GM10847 (cell line): ENCODE results near the gene FZD8.

ENCODE experiments used
- POLR2A ChIP-seq: IDR thresholded peaks from 2 replicates; pipeline ENCODE4 v1.6.1; 2011; ENCODE audit not compliant: insufficient read length; ENCODE audit errors: extremely low read depth

The FZD8 gene, protein sequence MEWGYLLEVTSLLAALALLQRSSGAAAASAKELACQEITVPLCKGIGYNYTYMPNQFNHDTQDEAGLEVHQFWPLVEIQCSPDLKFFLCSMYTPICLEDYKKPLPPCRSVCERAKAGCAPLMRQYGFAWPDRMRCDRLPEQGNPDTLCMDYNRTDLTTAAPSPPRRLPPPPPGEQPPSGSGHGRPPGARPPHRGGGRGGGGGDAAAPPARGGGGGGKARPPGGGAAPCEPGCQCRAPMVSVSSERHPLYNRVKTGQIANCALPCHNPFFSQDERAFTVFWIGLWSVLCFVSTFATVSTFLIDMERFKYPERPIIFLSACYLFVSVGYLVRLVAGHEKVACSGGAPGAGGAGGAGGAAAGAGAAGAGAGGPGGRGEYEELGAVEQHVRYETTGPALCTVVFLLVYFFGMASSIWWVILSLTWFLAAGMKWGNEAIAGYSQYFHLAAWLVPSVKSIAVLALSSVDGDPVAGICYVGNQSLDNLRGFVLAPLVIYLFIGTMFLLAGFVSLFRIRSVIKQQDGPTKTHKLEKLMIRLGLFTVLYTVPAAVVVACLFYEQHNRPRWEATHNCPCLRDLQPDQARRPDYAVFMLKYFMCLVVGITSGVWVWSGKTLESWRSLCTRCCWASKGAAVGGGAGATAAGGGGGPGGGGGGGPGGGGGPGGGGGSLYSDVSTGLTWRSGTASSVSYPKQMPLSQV

GRCh38 chr10:35642035-35642792 is at the start of gene FZD8:
Gene FZD8, minus strand, starts transcription at chr10:35642296. Its CDS starts 867 bp downstream, at chr10:35641429.
- TF ChIP-seq POLR2A: no peak

DNA sequence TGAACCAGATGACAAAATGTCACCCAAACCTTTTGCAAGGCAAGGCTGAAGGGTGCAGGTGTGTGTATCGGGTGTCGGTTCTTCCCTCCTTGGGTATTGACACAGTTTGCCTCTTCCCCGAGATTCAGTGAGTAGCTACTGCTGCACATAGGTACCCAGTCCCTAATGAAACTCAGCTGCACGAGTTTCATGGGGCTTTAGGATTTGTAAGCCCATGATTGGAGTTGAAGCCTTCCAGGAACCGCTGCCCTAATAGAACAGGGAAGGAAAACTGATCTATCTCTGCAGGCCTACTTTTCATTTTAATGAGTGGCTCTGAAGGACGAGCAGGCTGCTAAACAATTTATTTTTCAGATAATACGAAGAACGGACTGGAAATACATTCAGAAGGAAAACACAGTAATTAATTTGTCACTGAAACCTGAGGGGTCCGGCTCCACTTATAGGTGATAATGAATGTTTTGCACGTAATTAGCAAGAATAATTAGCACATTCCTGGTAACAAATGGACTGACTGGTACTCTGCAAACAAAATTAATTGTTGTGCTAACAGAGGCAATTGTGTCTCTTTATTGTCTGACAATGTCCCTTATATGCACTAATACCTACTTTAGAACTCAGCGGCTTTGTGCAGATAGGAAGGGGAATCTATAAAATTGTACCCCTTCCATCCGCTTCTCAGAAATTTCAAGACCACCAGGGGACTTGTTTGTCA is 49.6 kb upstream of the FZD8 start:
- TF ChIP-seq POLR2A: no peak

DNA sequence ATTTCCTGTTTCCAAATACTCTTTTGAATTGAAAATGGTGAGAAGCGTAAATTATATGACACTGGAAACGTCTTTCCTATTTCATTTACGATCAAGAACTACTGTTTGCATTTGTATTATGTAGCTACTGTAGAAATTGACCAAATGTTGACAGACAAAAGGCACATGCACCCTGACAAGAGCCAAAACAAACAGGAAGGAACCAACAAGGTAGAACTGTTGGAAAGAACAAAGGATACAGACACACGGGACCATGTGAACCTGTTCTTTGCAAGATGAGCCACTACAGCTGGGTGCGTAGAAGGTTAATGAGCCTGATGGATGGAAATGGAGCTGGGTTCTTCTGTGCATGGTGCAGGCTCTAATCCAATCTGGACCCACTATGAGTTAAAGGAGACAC is 48.4 kb upstream of the FZD8 start:
- TF ChIP-seq POLR2A: no peak

- TF ChIP-seq POLR2A: no peak
Observed at GRCh38 chr10:35685402-35685801, 43.3 kb upstream of the FZD8 start.

- no peak for TF ChIP-seq POLR2A
Observed at GRCh38 chr10:35684586-35684985, 42.5 kb upstream of the FZD8 start.

GRCh38 chr10:35675846-35676245 is 33.8 kb upstream of the FZD8 start:
- TF ChIP-seq POLR2A: no peak

DNA sequence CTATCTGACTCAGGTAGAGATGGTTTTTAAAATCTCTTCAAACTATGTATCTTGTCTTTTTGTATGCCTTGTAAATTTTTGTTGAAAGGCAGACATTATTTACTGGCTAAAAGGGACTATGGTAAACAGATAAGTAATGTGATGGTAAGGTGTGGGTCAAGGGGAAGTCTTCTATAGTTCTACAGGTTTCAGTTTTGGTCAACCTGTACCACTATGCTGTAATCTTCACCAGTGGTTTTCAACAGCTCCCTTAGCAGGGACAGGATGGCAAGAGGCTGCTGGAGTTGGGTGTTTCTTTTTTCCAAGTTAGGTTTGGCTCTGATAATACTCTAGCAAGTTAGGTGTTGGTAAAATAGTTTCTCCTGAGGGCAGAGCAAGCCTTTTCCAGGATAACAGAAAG is 32.7 kb upstream of the FZD8 start:
- no peak for TF ChIP-seq POLR2A

DNA sequence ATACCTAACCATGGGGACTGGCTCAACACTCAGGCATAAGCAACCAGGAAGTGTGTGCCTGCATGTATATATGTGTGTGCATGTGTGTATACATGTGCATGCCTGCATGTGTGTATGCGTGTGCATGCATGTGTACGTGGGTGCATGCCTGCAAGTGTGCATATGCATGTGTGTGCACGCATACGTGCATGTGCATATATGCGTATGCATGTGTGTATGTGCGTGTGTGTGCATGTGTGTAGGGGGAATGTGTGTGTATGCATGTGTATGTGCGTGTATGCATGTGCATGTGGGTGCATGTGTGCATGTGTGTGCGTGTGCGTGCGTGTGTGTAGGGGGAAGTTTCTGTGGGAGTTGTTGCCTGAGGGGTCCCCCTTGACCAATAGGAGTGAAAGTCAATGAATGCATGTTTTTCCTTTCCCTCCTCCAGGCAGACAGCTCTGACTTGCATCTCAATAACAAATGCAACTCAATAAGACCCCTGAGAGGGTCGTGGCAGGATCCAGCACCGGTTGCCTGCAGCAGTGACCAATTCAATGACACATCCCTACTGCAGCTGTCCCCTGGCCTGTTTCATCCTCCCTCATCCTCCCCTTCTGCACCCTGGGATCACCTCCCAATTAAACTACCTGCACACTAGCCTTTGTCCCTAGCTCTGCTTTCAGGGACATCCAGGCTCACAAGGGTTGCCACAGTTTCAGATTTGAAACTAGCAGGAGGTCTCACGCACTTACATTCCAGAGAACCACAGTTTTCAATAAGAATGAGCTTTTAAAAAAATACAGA is 27.0 kb upstream of the FZD8 start:
- TF ChIP-seq POLR2A: no peak

GRCh38 chr10:35667971-35668370 is 25.9 kb upstream of the FZD8 start:
- TF ChIP-seq POLR2A: no peak

- no peak for TF ChIP-seq POLR2A
Observed at GRCh38 chr10:35667270-35667889, 25.3 kb upstream of the FZD8 start.

GRCh38 chr10:35661236-35661635 is 19.1 kb upstream of the FZD8 start:
- no peak for TF ChIP-seq POLR2A

DNA sequence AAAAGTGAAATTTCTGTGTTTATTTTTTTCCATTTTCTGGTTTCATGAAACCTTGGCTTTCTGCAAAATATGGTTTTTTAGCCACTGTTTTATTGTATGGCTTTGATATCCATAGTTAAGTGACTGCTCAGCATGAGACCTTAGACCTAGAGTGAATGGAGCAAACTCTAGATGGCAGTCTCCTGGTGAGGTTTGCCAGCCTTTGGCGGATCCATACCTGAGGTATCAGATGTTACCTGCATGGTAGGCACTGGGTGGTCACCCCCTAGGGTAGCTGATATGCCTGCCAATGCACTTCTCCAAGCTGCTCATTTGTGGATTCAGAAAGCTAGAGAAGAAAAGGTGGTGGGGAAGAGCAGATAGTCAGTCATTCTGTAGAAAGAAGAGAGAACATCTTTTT is 17.4 kb upstream of the FZD8 start:
- TF ChIP-seq POLR2A: no peak

GRCh38 chr10:35657621-35658020 is 15.5 kb upstream of the FZD8 start:
- no peak for TF ChIP-seq POLR2A

DNA sequence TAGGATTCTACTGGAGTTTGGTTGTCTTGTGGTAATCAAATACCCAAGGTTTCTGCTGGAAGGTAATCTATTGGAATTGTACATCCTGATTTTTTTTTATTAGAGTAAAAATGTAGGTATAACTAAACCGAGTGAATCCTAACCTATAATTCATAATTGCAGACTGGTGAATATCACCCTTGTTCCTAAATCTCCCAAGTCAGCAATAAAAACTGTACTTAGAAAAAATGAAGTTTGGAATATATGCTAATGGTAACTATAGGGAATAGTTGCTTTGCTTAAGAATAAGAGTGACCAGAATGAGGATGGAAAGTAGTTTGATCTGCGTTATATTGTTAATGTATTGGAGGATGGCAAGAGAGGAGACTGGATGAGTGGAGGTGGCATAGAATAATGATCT is 10.7 kb upstream of the FZD8 start:
- TF ChIP-seq POLR2A: no peak
